ENCODE results near the gene TMEM140. TPM values are rescaled to one million over a fixed set of nuclear protein-coding genes. Genes with fewer than 3 reads are reported as not detected.
"Not testable (repeated sequence)": the region's sequence is repeated elsewhere in the genome, so short reads cannot be mapped to it uniquely, and the experiment has no call there.

The TMEM140 gene
- total RNA-seq, 5 donors from 2014 or later (not counting 1 experiment from before 2014, with no cell fraction given): 20.7 to 32.7 (median 25.8) TPM

DNA sequence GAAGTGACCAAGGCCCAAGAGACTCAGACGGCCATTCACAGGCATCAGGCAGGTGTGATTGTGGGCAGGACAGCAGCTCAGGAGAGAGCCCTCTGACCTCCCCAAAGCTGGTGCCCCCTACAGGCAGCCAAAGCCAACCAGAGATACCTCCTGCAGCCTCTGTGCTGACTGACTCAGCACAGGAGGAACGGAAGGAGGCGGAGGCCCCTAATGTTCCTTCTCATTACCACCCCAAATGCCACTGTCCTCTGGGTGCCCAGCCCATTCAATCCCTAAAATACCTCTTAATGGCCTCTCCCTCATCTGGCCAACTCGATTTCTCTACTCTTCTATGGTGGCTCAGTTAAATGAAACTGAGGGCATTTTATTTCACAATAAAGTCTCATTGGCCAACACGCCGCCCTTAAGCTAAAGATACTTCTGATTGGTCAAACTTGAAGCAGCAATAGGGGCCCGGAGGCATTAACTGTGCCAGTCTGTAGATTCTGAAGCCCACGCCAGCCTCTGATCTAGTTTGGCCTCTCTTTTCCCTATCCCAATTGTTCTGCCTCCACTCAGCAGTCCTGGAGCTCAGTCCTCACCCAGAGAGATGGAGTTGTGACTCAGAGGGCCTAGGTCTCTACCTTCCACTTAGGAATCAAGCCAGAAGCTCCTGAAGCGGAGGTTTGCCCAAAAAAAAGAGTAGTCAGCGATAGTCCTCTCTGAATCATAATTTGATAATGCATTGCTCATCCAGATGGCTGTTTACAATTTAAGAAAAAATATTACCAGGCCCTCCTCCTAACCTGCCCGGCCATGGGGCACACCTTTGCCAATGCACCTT is 21.5 kb downstream of the TMEM140 start:
- no peaks in the 10 kb centered on the region for H3K9me3 Mint-ChIP-seq
- peaks cover 35% of the 10 kb centered on the region for H3K36me3 Mint-ChIP-seq
- Histone ChIP-seq H3K9me3 (no peaks in the 10 kb centered on the region), H3K27me3 (replicated peaks in 1 of 2; ENCODE audit: control insufficient read depth in 2 of 2, extremely low read depth in 1 of 2, insufficient read depth in 2 of 2, low read length in 1 of 2) (no peaks in the 10 kb centered on the region), H3K36me3 (ENCODE audit: control insufficient read depth in 2 of 2, extremely low read depth in 1 of 2, insufficient read depth in 1 of 2, low read length in 1 of 2) (peaks cover 19 to 36% of the 10 kb centered on the region in 2 donors), H3K27ac (ENCODE audit: low read length) (peak overlapping the region; percentile 98), H3K4me1 (ENCODE audit: control insufficient read depth in 1 of 2, extremely low read depth in 1 of 2, insufficient read depth in 2 of 2, low read length in 2 of 2) (peaks cover 10 to 54% of the 10 kb centered on the region in 2 experiments), H3K4me3 (ENCODE audit: control insufficient read depth in 1 of 2, extremely low read depth in 1 of 2, low read length in 1 of 2) (peak overlapping the region; percentile 73 to 89)
- peak overlapping the region; percentile 96 to 97 for H3K27ac Mint-ChIP-seq
- POLR2A ChIA-PET: interaction anchor here (0.6 to 3.0 kb wide), 3 partner anchors 15 to 523 kb away, joined by 3 to 26 read pairs (median 4); partner anchors contain the start of gene TMEM140 (in 1 of the 2)
- ATAC-seq (replicated peaks in 1 of 4) (peak in 1 of 4 experiments; percentile 11), DNase-seq (peak in 31 of 35 experiments; percentile 23 to 71 (median 42))
- peak overlapping the region; percentile 85 to 89 (median 85) for H3K4me3 Mint-ChIP-seq
- no peaks in the 10 kb centered on the region for H3K27me3 Mint-ChIP-seq
- WGBS (ENCODE audit: insufficient coverage): 39% methylated on average over 5 of the region's 11 CpGs
- CTCF ChIA-PET: interaction anchor here (0.5 to 4.3 kb wide), 12 partner anchors 11 to 979 kb away, joined by 3 to 21 read pairs (median 4); partner anchors contain the start of genes AGBL3 (in 2 of the 2) and TMEM140 (in 1 of the 2)
- H3K4me1 Mint-ChIP-seq: peaks cover 59 to 65% (median 65%) of the 10 kb centered on the region in 3 donors

DNA sequence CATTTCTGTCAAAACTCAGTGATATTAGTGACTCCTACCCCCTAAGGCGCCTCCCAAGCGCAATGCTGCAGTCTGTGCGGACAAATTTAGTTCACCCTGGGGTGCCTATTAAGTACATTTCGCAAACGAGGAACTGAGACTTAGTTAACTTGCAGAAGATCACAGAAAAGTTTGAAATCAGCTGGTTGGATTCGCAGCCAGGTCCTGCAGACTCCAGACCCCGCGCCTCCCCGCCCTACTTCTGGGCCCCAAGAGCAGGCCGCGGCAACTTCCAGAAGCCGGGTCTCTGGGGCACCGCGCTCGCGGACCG is 22.0 kb downstream of the TMEM140 start:
- peak overlapping the region; percentile 98 for H3K27ac ChIP-seq (ENCODE audit: low read length)
- peak overlapping the region; percentile 73 to 89 for H3K4me3 ChIP-seq (ENCODE audit: control insufficient read depth in 1 of 2, extremely low read depth in 1 of 2, low read length in 1 of 2)
- Mint-ChIP-seq H3K36me3 (peaks cover 35% of the 10 kb centered on the region), H3K27me3 (no peaks in the 10 kb centered on the region), H3K4me3 (peak overlapping the region; percentile 85 to 89 (median 85)), H3K9me3 (no peaks in the 10 kb centered on the region), H3K27ac (peak overlapping the region; percentile 96 to 97), H3K4me1 (peaks cover 58 to 65% (median 65%) of the 10 kb centered on the region in 3 donors)
- no peaks in the 10 kb centered on the region for H3K27me3 ChIP-seq (replicated peaks in 1 of 2; ENCODE audit: control insufficient read depth in 2 of 2, extremely low read depth in 1 of 2, insufficient read depth in 2 of 2, low read length in 1 of 2)
- H3K36me3 ChIP-seq (ENCODE audit: control insufficient read depth in 2 of 2, extremely low read depth in 1 of 2, insufficient read depth in 1 of 2, low read length in 1 of 2): peaks cover 19 to 30% of the 10 kb centered on the region in 2 donors
- DNase-seq: peak in 4 of 35 experiments; percentile 14 to 35 (median 24)
- ChIA-PET POLR2A (interaction anchor here (0.6 to 3.0 kb wide), 2 partner anchors 15 to 22 kb away, joined by 4 to 26 read pairs; partner anchors contain the start of gene TMEM140 (in 1 of the 2)), CTCF (interaction anchor here (0.5 to 4.3 kb wide), 15 partner anchors 9 to 978 kb away, joined by 3 to 21 read pairs (median 4); partner anchors contain the start of genes AGBL3 (in 2 of the 2), TMEM140 (in 2 of the 2) and BPGM (in 1 of the 2))
- 2% methylated on average over 17 of the region's 17 CpGs for WGBS (ENCODE audit: insufficient coverage)
- no peaks in the 10 kb centered on the region for H3K9me3 ChIP-seq
- peaks cover 10 to 54% of the 10 kb centered on the region in 2 experiments for H3K4me1 ChIP-seq (ENCODE audit: control insufficient read depth in 1 of 2, extremely low read depth in 1 of 2, insufficient read depth in 2 of 2, low read length in 2 of 2)
- peak in 3 of 4 experiments; percentile 3 to 10 (median 3) for ATAC-seq (replicated peaks in 1 of 4)

DNA sequence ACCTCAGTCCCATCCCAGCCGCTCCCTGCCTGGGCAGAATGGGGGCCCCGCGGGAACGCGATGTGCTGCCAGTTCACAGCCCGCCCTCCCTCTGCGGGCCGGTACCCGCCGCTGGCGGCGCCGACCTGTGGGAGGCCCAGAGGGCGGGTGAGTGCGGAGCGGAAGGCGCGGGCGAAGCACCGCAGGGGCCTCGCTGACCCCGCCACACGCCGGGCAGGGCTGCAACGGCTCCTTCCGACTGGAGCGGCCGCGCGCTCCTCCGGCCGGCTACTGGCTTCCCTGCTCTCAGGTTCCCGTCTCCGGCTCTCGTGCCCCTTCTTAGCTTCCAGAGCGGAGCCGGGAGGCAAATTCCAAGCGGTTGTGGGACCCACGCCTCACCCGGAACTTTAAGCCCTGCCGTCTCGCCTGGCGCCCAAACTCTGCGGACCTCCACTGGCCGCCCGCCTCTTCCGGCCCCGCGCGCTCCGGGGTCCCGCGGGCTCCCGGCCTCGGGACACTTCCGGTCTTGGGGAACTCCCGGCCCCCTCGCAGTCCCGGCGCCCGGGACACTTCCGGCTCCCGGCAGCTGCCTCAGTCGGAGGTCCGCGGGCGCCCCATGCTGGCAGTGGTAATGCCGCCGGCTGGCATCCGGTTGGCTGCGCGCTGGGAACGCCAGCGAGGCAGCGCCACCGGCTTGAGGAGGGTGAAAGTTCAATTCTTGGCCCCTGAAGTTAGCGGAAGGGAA is 22.6 kb downstream of the TMEM140 start, which contains the start of gene CYREN:
TSS of gene CYREN (minus strand) at position 434 of the 724 bp plus-strand sequence. CDS start 1,785 bp downstream, outside the sequence.
- ChIA-PET POLR2A (interaction anchor here (0.6 to 3.0 kb wide), 3 partner anchors 14 to 524 kb away, joined by 4 to 26 read pairs (median 5); partner anchors contain the start of genes BPGM (in 1 of the 2) and TMEM140 (in 1 of the 2)), CTCF (interaction anchor here (0.6 to 4.3 kb wide), 14 partner anchors 8 to 1891 kb away, joined by 3 to 21 read pairs (median 5); partner anchors contain the start of genes AGBL3 (in 2 of the 2), TMEM140 (in 2 of the 2) and BPGM (in 1 of the 2))
- H3K4me3 ChIP-seq (ENCODE audit: control insufficient read depth in 1 of 2, extremely low read depth in 1 of 2, low read length in 1 of 2): peak within 1 kb of the TSS; percentile 73 to 89
- H3K27ac Mint-ChIP-seq: peak within 1 kb of the TSS; percentile 96 to 97
- peak within 1 kb of the TSS; percentile 85 to 89 (median 85) for H3K4me3 Mint-ChIP-seq
- peaks cover 10 to 54% of the 10 kb centered on the region in 2 experiments for H3K4me1 ChIP-seq (ENCODE audit: control insufficient read depth in 1 of 2, extremely low read depth in 1 of 2, insufficient read depth in 2 of 2, low read length in 2 of 2)
- WGBS (ENCODE audit: insufficient coverage): under 1% methylated on average over 77 of the region's 77 CpGs
- no peaks in the 10 kb centered on the region for H3K9me3 ChIP-seq
- ATAC-seq (replicated peaks in 1 of 4): peak; percentile 83 to 85 (median 84)
- no peaks in the 10 kb centered on the region for H3K9me3 Mint-ChIP-seq
- peaks cover 30% of the 10 kb centered on the region for H3K36me3 Mint-ChIP-seq
- peak within 1 kb of the TSS; percentile 98 for H3K27ac ChIP-seq (ENCODE audit: low read length)
- H3K27me3 ChIP-seq (replicated peaks in 1 of 2; ENCODE audit: control insufficient read depth in 2 of 2, extremely low read depth in 1 of 2, insufficient read depth in 2 of 2, low read length in 1 of 2): no peaks in the 10 kb centered on the region
- peak; percentile 71 to 93 (median 85) for DNase-seq
- H3K27me3 Mint-ChIP-seq: no peaks in the 10 kb centered on the region
- H3K4me1 Mint-ChIP-seq: peaks cover 55 to 59% (median 59%) of the 10 kb centered on the region in 3 donors
- H3K36me3 ChIP-seq (ENCODE audit: control insufficient read depth in 2 of 2, extremely low read depth in 1 of 2, insufficient read depth in 1 of 2, low read length in 1 of 2): peaks cover 19 to 25% of the 10 kb centered on the region in 2 donors

DNA sequence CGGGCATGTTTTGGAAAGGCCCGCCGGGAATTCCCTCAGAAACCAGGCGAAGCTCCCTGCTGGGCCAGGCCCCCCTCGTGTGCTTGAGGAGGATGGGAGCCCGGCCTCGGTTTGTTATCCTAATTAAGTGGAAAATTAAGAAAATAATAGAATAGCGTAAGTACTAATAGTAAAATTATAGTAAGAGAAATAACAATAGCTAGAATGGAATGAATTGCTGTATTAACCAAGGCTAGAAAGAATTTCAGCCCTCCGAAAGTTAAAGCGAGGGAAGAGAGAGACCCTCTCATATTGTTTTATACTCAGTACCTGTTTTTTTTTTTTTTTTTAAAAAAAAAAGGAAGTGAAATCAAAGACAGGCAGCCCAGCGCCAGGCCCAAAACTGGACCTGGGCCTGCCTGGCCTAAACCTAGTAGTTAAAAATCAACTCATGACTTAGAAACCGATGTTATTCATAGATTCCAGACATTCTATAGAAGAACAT is 23.2 kb downstream of the TMEM140 start:
- not testable (repeated sequence) for H3K27me3 Mint-ChIP-seq; H3K9me3 ChIP-seq; ATAC-seq (replicated peaks in 1 of 4); H3K9me3 Mint-ChIP-seq; DNase-seq; H3K27me3 ChIP-seq (replicated peaks in 1 of 2; ENCODE audit: control insufficient read depth in 2 of 2, extremely low read depth in 1 of 2, insufficient read depth in 2 of 2, low read length in 1 of 2)
- ChIA-PET POLR2A (interaction anchor here (0.7 to 3.0 kb wide), 3 partner anchors 23 to 525 kb away, joined by 3 to 26 read pairs (median 5); partner anchors contain the start of genes BPGM (in 1 of the 2) and TMEM140 (in 1 of the 2)), CTCF (interaction anchor here (0.6 to 4.3 kb wide), 15 partner anchors 8 to 1892 kb away, joined by 3 to 19 read pairs (median 5); partner anchors contain the start of genes AGBL3 (in 2 of the 2), TMEM140 (in 2 of the 2), BPGM (in 1 of the 2) and WDR91 (in 1 of the 2))
- peak overlapping the region; percentile 93 to 96 for H3K27ac Mint-ChIP-seq
- peaks cover 52 to 53% (median 53%) of the 10 kb centered on the region in 3 donors for H3K4me1 Mint-ChIP-seq
- H3K27ac ChIP-seq (ENCODE audit: low read length): peak overlapping the region; percentile 98
- peaks cover 10 to 53% of the 10 kb centered on the region in 2 experiments for H3K4me1 ChIP-seq (ENCODE audit: control insufficient read depth in 1 of 2, extremely low read depth in 1 of 2, insufficient read depth in 2 of 2, low read length in 2 of 2)
- peaks cover 15 to 19% of the 10 kb centered on the region in 2 donors for H3K36me3 ChIP-seq (ENCODE audit: control insufficient read depth in 2 of 2, extremely low read depth in 1 of 2, insufficient read depth in 1 of 2, low read length in 1 of 2)
- peak overlapping the region; percentile 73 to 89 for H3K4me3 ChIP-seq (ENCODE audit: control insufficient read depth in 1 of 2, extremely low read depth in 1 of 2, low read length in 1 of 2)
- H3K36me3 Mint-ChIP-seq: peaks cover 24% of the 10 kb centered on the region
- WGBS (ENCODE audit: insufficient coverage): no CpG with 5 or more reads among the region's 12 CpGs
- peak overlapping the region; percentile 83 to 85 (median 85) for H3K4me3 Mint-ChIP-seq

DNA sequence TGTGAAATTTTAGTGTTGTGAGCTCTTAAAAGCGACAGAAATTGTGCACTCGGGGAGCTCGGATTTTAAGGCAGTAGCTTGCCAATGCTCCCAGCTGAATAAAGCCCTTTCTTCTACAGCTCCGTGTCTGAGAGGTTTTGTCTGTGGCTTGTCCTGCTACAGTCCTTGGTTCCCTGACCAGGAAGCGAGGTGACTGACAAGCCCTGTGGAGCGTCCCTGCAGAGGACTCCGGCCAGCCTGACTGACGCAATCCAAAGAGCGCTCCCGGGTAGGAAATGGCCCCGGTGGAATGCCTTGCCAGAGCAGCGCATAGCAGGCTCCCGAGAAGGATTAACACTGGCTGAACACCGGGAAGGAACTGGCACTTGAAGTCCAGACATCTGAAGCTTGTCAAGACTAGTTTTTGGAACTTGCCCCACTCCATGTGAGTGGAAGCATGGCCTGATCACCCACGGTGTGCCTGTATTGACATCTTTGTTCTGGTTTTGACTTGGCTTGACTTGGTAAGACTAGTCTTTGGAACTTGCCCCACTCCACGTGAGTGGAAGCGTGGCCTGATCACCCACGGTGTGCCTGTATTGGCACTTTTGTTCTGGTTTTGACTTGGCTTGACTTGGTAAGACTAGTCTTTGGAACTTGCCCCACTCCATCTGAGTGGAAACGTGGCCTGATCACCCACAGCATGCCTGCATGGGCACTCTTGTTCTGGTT is 23.9 kb downstream of the TMEM140 start:
- not testable (repeated sequence) for H3K27me3 Mint-ChIP-seq; H3K9me3 ChIP-seq; H3K9me3 Mint-ChIP-seq; ATAC-seq (replicated peaks in 1 of 4); H3K27ac ChIP-seq (ENCODE audit: low read length); H3K27me3 ChIP-seq (replicated peaks in 1 of 2; ENCODE audit: control insufficient read depth in 2 of 2, extremely low read depth in 1 of 2, insufficient read depth in 2 of 2, low read length in 1 of 2); H3K4me3 ChIP-seq (ENCODE audit: control insufficient read depth in 1 of 2, extremely low read depth in 1 of 2, low read length in 1 of 2); DNase-seq
- peaks cover 12 to 13% of the 10 kb centered on the region in 2 donors for H3K36me3 ChIP-seq (ENCODE audit: control insufficient read depth in 2 of 2, extremely low read depth in 1 of 2, insufficient read depth in 1 of 2, low read length in 1 of 2)
- H3K27ac Mint-ChIP-seq: peak overlapping the region; percentile 93 to 96
- peaks cover 20% of the 10 kb centered on the region for H3K36me3 Mint-ChIP-seq
- CTCF ChIA-PET: interaction anchor here (0.6 to 4.3 kb wide), 11 partner anchors 7 to 537 kb away, joined by 3 to 19 read pairs (median 5); partner anchors contain the start of genes AGBL3 (in 2 of the 2), TMEM140 (in 2 of the 2), BPGM (in 1 of the 2) and WDR91 (in 1 of the 2)
- H3K4me1 ChIP-seq (ENCODE audit: control insufficient read depth in 1 of 2, extremely low read depth in 1 of 2, insufficient read depth in 2 of 2, low read length in 2 of 2): peaks cover 10 to 46% of the 10 kb centered on the region in 2 experiments
- H3K4me3 Mint-ChIP-seq: peak overlapping the region; percentile 68 to 85 (median 85)
- peaks cover 45 to 48% (median 46%) of the 10 kb centered on the region in 3 donors for H3K4me1 Mint-ChIP-seq
- WGBS (ENCODE audit: insufficient coverage): 90% methylated on average over 16 of the region's 19 CpGs
- POLR2A ChIA-PET: interaction anchor here (0.7 to 3.0 kb wide), 2 partner anchors 24 to 90 kb away, joined by 3 to 26 read pairs; partner anchors contain the start of gene TMEM140 (in 1 of the 2)
